CMK (cell line): ENCODE results near the gene ACTC1.
A peak's percentile ranks its signal among the peaks of the same experiment; 100 is the strongest.
"Not testable (repeated sequence)": the region's sequence is repeated elsewhere in the genome, so short reads cannot be mapped to it uniquely, and the experiment has no call there.

ENCODE experiments used
- DNase-seq: peaks from one replicate; pipeline ENCODE4 v3.0.0-alpha.2; 2010; ENCODE audit warnings: low read depth

The ACTC1 gene

GRCh38 chr15:34795267-34796081 is at the start of gene ACTC1:
ACTC1 (minus strand) TSS chr15:34795549; CDS start chr15:34794808, 741 bp downstream.
- no peak for DNase-seq

GRCh38 chr15:34841262-34841725 is 45.9 kb upstream of the ACTC1 start:
- no peak for DNase-seq

GRCh38 chr15:34838282-34838681 is 42.9 kb upstream of the ACTC1 start:
- DNase-seq, result no peak

GRCh38 chr15:34837246-34838016 is 42.1 kb upstream of the ACTC1 start:
- DNase-seq, result no peak

- no peak for DNase-seq
These were observed 33.0 kb upstream of the ACTC1 start for GRCh38 chr15:34828145-34828911.

GRCh38 chr15:34821831-34822230 is 26.5 kb upstream of the ACTC1 start:
- DNase-seq, result no peak

- no peak for DNase-seq
These were observed 24.8 kb upstream of the ACTC1 start for GRCh38 chr15:34820110-34820509.

GRCh38 chr15:34818526-34818925 is 23.2 kb upstream of the ACTC1 start:
- no peak for DNase-seq

GRCh38 chr15:34815836-34816235 is 20.5 kb upstream of the ACTC1 start:
- DNase-seq, result no peak

GRCh38 chr15:34813446-34814190 is 18.3 kb upstream of the ACTC1 start:
- DNase-seq, result no peak

GRCh38 chr15:34812868-34813365 is 17.6 kb upstream of the ACTC1 start:
- not testable (repeated sequence) for DNase-seq

- no peak for DNase-seq
These were observed 17.0 kb upstream of the ACTC1 start for GRCh38 chr15:34812369-34812768.

- DNase-seq, result peak; percentile 32
These were observed 15.2 kb upstream of the ACTC1 start for GRCh38 chr15:34810443-34811129.

- DNase-seq, result no peak
These were observed 13.8 kb upstream of the ACTC1 start for GRCh38 chr15:34809186-34809585.

GRCh38 chr15:34808016-34808415 is 12.7 kb upstream of the ACTC1 start:
- no peak for DNase-seq

- DNase-seq, result peak; percentile 70
These were observed 11.9 kb upstream of the ACTC1 start for GRCh38 chr15:34807241-34807640.

GRCh38 chr15:34804776-34805175 is 9.4 kb upstream of the ACTC1 start:
- DNase-seq, result no peak

- DNase-seq, result no peak
These were observed 8.8 kb upstream of the ACTC1 start for GRCh38 chr15:34804113-34804512.

GRCh38 chr15:34802803-34803750 is 7.7 kb upstream of the ACTC1 start:
- DNase-seq, result no peak

- DNase-seq, result no peak
These were observed 7.0 kb upstream of the ACTC1 start for GRCh38 chr15:34802371-34802770.
